Nephron progenitor cell (in vitro differentiated cells): ENCODE measurements around the gene WDR4.
A peak's percentile ranks its signal among the peaks of the same experiment; 100 is the strongest.
"Not testable (repeated sequence)": the region's sequence is repeated elsewhere in the genome, so short reads cannot be mapped to it uniquely, and the experiment has no call there.

ENCODE experiments used
- DNase-seq: peaks from one replicate; pipeline ENCODE4 v3.0.0; 2021
- H3K27ac Mint-ChIP-seq: 2 replicates; pipeline ENCODE4 v1.8.0; 2021; ENCODE audit warnings: mild to moderate bottlenecking, moderate library complexity, mixed read lengths
- H3K27me3 Mint-ChIP-seq: 2 replicates; pipeline ENCODE4 v1.8.0; 2021; ENCODE audit warnings: mild to moderate bottlenecking, low read depth, mixed read lengths; ENCODE audit not compliant: poor library complexity
- H3K36me3 Mint-ChIP-seq: 2 replicates; pipeline ENCODE4 v1.8.0; 2021; ENCODE audit warnings: low read depth, mixed read lengths
- H3K4me1 Mint-ChIP-seq: 2 replicates; pipeline ENCODE4 v1.8.0; 2021; ENCODE audit warnings: mixed read lengths
- H3K4me3 Mint-ChIP-seq: 2 replicates; pipeline ENCODE4 v1.8.0; 2021; ENCODE audit warnings: mild to moderate bottlenecking, moderate library complexity, mixed read lengths
- H3K9me3 Mint-ChIP-seq: 2 replicates; pipeline ENCODE4 v1.8.0; 2021; ENCODE audit warnings: mild to moderate bottlenecking, moderate library complexity, mixed read lengths
- TF ChIP-seq, protein P1 (sequence below): fragments of 200-600 bp; sonication (generic); IDR thresholded peaks from 2 replicates; pipeline ENCODE4 v1.5.0; 2021; ENCODE audit warnings: antibody characterized with exemption

Gene WDR4

DNA sequence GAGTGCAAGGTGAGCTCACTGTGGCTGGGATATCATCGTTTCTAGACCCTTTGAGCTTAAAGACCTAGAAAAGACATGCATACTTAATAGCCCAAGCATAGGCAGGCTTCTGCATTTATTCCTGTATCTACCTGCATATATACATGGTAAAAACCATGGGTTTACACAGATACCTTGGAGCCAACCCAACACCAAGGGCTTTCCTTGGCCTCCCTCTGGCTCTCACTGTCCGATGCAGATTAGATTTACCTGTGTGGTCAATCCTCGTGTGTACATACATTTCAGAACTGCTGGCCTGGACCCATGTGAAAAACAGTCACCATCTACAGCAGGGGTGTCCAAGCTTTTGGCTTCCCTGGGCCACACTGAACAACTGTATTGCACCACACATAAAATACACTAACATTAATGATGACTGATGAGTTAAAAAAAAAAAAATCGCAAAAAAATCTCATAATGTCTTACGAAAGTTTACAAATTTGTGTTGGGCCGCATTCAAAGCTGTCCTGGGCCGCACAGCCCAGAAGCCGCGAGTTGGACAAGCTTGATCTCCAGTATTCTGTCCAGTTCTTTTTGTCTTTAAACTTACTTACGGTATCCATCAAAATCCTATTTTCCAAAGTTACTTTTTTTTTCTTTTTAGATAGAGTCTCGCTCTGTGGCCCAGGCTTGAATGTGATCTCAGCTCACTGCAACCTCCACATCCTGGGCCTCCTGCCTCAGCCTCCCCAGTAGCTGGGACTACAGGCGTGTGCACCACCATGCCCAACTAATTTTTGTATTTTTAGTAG is 43.5 kb downstream of the WDR4 start:
- H3K36me3 Mint-ChIP-seq, result peaks cover 6% of the 10 kb centered on the region

DNA sequence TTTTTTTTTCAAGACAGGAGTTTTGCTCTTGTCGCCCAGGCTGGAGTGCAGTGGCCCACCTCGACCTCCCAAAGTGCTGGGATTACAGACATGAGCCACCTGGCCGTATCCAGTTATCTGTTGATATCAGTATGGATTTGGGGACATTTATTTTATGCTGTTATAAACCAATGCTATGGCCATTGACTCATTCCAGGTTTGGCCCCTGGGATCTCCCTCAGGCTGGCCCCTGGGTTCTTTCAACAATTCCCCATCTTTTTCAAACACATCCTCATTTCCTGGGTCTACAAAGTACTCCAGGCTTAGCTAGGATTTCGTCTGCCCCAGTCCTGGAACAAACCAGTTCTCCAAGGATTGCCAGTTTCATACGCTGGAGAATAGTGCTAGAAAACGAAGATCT is 44.1 kb downstream of the WDR4 start:
- H3K4me3 Mint-ChIP-seq, result no peak overlapping the region
- peaks cover 6% of the 10 kb centered on the region for H3K36me3 Mint-ChIP-seq
- no peak for DNase-seq
- no peak overlapping the region for H3K27ac Mint-ChIP-seq
- peaks cover 4% of the 10 kb centered on the region for H3K9me3 Mint-ChIP-seq
- peaks cover 15% of the 10 kb centered on the region for H3K27me3 Mint-ChIP-seq
- TF ChIP-seq, protein P1, sequence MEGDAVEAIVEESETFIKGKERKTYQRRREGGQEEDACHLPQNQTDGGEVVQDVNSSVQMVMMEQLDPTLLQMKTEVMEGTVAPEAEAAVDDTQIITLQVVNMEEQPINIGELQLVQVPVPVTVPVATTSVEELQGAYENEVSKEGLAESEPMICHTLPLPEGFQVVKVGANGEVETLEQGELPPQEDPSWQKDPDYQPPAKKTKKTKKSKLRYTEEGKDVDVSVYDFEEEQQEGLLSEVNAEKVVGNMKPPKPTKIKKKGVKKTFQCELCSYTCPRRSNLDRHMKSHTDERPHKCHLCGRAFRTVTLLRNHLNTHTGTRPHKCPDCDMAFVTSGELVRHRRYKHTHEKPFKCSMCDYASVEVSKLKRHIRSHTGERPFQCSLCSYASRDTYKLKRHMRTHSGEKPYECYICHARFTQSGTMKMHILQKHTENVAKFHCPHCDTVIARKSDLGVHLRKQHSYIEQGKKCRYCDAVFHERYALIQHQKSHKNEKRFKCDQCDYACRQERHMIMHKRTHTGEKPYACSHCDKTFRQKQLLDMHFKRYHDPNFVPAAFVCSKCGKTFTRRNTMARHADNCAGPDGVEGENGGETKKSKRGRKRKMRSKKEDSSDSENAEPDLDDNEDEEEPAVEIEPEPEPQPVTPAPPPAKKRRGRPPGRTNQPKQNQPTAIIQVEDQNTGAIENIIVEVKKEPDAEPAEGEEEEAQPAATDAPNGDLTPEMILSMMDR, result no peak
- peaks cover 9% of the 10 kb centered on the region for H3K4me1 Mint-ChIP-seq

More for the DNA sequence above, 43.5 kb downstream of the WDR4 start:
- Mint-ChIP-seq H3K9me3 (peaks cover under 1% of the 10 kb centered on the region), H3K4me3 (no peak overlapping the region), H3K27me3 (peaks cover 15% of the 10 kb centered on the region), H3K4me1 (peaks cover 9% of the 10 kb centered on the region), H3K27ac (no peak overlapping the region)
- DNase-seq, result no peak
- TF ChIP-seq, protein P1, result no peak

DNA sequence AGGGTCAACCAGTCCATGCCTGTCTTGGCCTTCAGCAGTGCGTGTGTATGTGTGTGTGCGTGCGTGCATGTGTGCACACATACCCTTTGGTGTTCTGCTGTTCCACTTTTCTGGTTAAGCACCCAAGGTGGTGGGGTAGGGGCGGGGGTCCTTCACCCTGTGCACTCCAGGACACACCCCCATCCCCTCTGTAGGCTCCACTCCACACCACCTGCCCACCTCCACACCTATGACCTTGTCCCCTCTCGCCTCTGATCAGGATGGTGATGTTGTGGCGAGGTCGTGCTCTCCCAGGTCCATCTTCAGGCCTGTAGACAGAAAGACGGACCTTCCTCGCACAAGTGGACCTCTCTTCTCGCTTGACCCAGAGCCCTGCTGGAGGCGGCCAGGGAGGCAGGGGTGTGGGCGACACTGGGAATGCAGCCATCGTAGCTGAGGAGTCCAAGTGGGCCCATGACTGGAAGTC is 44.6 kb downstream of the WDR4 start:
- TF ChIP-seq, protein P1, result no peak
- Mint-ChIP-seq H3K9me3 (peaks cover 4% of the 10 kb centered on the region), H3K4me3 (no peak overlapping the region), H3K36me3 (peaks cover 6% of the 10 kb centered on the region), H3K27ac (no peak overlapping the region), H3K4me1 (peaks cover 9% of the 10 kb centered on the region), H3K27me3 (peaks cover 15% of the 10 kb centered on the region)
- no peak for DNase-seq

DNA sequence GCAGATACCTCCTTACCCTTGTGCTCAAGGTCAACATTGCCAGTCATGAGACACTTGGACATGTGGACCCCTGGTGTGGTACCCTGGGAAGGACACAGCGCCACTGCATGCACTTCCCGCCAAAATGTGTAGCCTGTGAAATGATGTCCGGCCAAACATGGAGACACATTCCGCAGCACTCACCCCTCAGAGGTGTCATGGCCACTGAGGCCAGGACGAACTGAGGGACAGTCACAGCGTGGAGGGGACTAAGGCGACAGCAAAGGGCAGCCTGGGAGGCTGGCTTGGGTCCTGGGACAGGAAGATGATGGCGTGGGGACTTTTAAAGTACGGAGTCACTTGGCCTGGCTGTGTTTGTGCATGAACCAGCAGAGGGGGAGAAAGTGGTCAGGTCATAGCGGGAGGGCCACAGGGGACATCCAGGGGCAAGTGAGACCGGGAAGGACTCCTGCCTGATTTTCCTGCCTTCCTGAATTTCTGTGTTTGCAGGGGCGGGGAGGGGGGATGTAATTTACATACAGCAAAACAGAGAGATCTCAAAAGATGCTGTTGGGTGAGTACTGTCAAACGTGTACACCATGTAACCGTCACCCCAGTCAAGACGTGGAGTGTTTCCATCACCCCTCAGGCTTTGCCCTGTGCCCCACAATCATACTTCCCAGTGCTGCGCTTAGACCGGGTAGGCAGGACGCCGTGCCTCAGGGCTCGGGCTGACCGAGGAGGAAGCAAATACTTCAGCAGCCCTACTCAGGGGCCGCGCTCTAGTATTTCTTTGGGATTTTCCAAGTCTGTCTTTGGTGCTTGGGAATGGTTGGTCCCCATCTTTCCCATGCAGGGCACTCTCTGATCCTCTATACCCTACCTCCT is 45.2 kb downstream of the WDR4 start:
- Mint-ChIP-seq H3K27me3 (peaks cover 15% of the 10 kb centered on the region), H3K9me3 (peaks cover 9% of the 10 kb centered on the region), H3K36me3 (peaks cover 6% of the 10 kb centered on the region), H3K4me3 (no peak overlapping the region), H3K27ac (no peak overlapping the region), H3K4me1 (peaks cover 9% of the 10 kb centered on the region)
- TF ChIP-seq, protein P1, result no peak
- DNase-seq, result no peak

DNA sequence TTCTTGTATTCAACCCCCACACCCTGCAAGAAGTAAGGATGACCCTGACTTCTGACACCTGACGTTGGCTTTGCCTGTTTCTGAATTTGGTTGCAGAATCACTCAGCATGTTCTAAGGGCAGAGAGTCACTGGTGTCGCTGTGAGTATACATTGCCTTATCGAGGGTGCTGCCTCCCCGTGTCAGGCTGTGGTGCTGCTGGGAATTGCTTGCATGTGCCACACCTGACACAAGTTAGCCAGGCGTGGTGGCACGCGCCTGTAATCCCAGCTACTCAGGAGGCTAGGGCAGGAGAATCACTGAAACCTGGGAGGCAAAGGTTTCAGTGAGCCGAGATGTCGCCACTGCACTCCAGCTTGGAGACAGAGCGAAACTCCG is 45.9 kb downstream of the WDR4 start:
- peaks cover 9% of the 10 kb centered on the region for H3K4me1 Mint-ChIP-seq
- no peak overlapping the region for H3K4me3 Mint-ChIP-seq
- H3K27me3 Mint-ChIP-seq, result peaks cover 15% of the 10 kb centered on the region
- peak overlapping the region; percentile 27 for H3K27ac Mint-ChIP-seq
- DNase-seq, result peak; percentile 18
- TF ChIP-seq, protein P1, result peak; percentile 19
- peaks cover 6% of the 10 kb centered on the region for H3K36me3 Mint-ChIP-seq
- H3K9me3 Mint-ChIP-seq, result peaks cover 15% of the 10 kb centered on the region

DNA sequence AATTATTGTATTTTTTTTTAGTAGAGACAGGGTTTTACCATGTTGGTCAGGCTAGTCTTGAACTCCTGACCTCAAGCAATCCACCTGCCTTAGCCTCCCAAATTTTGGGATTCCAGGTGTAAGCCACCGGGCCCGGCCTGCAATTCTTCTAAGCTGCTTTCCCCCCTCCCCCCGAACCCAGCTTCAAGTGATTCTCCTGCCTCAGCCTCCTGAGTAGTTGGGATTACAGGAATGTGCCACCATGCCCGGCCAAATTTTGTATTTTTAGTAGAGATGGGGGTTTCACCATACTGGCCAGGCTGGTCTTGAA is 47.1 kb downstream of the WDR4 start:
- not testable (repeated sequence) for H3K27ac Mint-ChIP-seq, H3K4me1 Mint-ChIP-seq, H3K4me3 Mint-ChIP-seq, DNase-seq, H3K36me3 Mint-ChIP-seq
- H3K27me3 Mint-ChIP-seq, result peaks cover 19% of the 10 kb centered on the region
- H3K9me3 Mint-ChIP-seq, result peaks cover 27% of the 10 kb centered on the region
